GM12892 (cell line): Measurements from ENCODE around the gene DGKI.

Source experiments
- POLR2A ChIP-seq: IDR thresholded peaks from 2 replicates; pipeline ENCODE4 v1.6.1; 2011; ENCODE audit warnings: low read depth, low read length, control low read depth
- POLR2AphosphoS5 ChIP-seq: IDR thresholded peaks from 2 replicates; pipeline ENCODE4 v1.6.1; 2011; ENCODE audit warnings: low read depth, low read length, control low read depth

DNA sequence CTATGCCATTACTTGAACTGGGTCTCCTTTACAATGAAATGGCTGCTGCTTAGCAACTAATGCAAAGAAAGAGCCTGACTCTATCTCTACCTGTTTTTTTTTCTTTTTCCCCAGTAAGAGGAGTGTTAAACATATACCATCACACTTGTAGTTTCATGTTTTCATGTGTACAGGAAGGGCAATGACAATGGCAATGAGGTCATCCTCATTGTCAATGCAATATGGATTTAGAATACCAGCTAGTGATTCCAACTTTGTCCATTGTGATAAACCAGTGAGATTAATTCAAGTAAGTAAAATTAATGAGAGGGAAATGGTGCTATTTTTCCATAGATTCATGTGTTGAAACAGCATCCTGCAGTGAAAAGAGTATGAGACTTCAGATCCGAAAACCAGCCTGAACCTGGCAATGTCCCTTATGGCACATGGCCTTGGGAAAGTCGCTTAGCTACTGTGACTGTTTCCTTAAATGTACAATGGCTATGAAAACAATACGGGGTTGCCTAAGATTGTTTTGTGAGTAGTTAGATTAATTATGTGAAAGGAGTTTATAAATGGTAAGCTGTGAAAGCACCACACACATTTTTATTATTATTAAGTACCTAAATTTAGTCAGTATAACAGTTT, 11.2 kb downstream of the DGKI start:
- TF ChIP-seq POLR2AphosphoS5 (no peak), POLR2A (no peak)
